ENCODE data around the gene ITPKC. TPM values are rescaled to one million over a fixed set of nuclear protein-coding genes. Genes with fewer than 3 reads are reported as not detected.

Gene ITPKC
- 10 to 100 TPM; 28.0 to 38.5 TPM for total RNA-seq
- 10 to 100 TPM; 47.6 to 97.2 TPM for polyA plus RNA-seq
- long read RNA-seq, donor 1, transcript ITPKC-201 (7 exons, 3,385 nt) = major isoform, 5 of 5 reads
- long read RNA-seq, donor 1, partial matches to known transcripts = 0 of 5 reads
- long read RNA-seq, donor 1, other reads (novel, unspliced or antisense) = 0 of 5 reads
- long read RNA-seq, donor 2 = 0 reads
- long read RNA-seq, donor 3, partial matches to known transcripts = 0 of 2 reads
- long read RNA-seq, donor 3, other reads (novel, unspliced or antisense) = 0 of 2 reads
- long read RNA-seq, donor 4, partial matches to known transcripts = 0 of 2 reads
- long read RNA-seq, donor 4, other reads (novel, unspliced or antisense) = 0 of 2 reads
- long read RNA-seq, donor 5, partial matches to known transcripts = 0 of 3 reads
- long read RNA-seq, donor 5, other reads (novel, unspliced or antisense) = 0 of 3 reads

GRCh38 chr19:40716482-40717324 is at the start of gene ITPKC, which contains the start of gene COQ8B:
Gene ITPKC, plus strand, starts transcription at chr19:40717112. Its CDS starts 24 bp downstream, at chr19:40717136.
Gene COQ8B, minus strand, starts transcription at chr19:40716886. Its CDS starts 2,254 bp downstream, at chr19:40714632.
- peak; percentile 99 for DNase-seq
- TF ChIP-seq CTCF (IDR thresholded peaks at IDR 0.05; ENCODE audit: control extremely low read depth, extremely low read depth) = no peak
- Histone ChIP-seq H3K36me3 (ENCODE audit: control insufficient read depth in 4 of 4, insufficient read depth in 4 of 4, low read length in 4 of 4) (peaks cover 0 to 5% (median 0%) of the 10 kb centered on the region in 4 donors), H3K27ac (ENCODE audit: low read depth in 1 of 2, low read length in 1 of 2) (peak within 1 kb of the TSS; percentile 93 to 95), H3K9ac (ENCODE audit: insufficient read depth in 1 of 2, low read length in 2 of 2) (peak within 1 kb of the TSS; percentile 92 to 94), H3K27me3 (ENCODE audit: control insufficient read depth in 3 of 3, insufficient read depth in 3 of 3, low read length in 2 of 3) (no peaks in the 10 kb centered on the region), H3K4me1 (ENCODE audit: control insufficient read depth in 5 of 5, insufficient read depth in 5 of 5, low read length in 5 of 5) (peaks cover 6 to 47% (median 20%) of the 10 kb centered on the region in 5 donors), H3K9me3 (ENCODE audit: control insufficient read depth in 4 of 4, insufficient read depth in 3 of 4, low read length in 3 of 4) (no peaks in the 10 kb centered on the region), H3K4me3 (peak within 1 kb of the TSS; percentile 79)
- ATAC-seq (ENCODE audit: insufficient read depth, low FRiP score) = peak; percentile 76
- 0 to 1% methylated on average over 65 to 76 of the region's 76 CpGs for WGBS, 2 donors

GRCh38 chr19:40667602-40668001 is 49.3 kb upstream of the ITPKC start:
- DNase-seq = no peak
- WGBS, 2 donors = 95 to 97% methylated on average over 14 of the region's 14 CpGs

GRCh38 chr19:40668991-40669614 is 47.8 kb upstream of the ITPKC start:
- no peaks in the 10 kb centered on the region for H3K4me1 ChIP-seq (ENCODE audit: control insufficient read depth in 5 of 5, insufficient read depth in 5 of 5, low read length in 5 of 5)
- no peak overlapping the region for H3K4me3 ChIP-seq
- peaks cover 0 to 5% (median 2%) of the 10 kb centered on the region in 4 donors for H3K9me3 ChIP-seq (ENCODE audit: control insufficient read depth in 4 of 4, insufficient read depth in 3 of 4, low read length in 3 of 4)
- no peak overlapping the region for H3K27ac ChIP-seq (ENCODE audit: low read depth in 1 of 2, low read length in 1 of 2)
- ATAC-seq (ENCODE audit: insufficient read depth, low FRiP score) (no peak), DNase-seq (no peak)
- no peaks in the 10 kb centered on the region for H3K27me3 ChIP-seq (ENCODE audit: control insufficient read depth in 3 of 3, insufficient read depth in 3 of 3, low read length in 2 of 3)
- no peak overlapping the region for H3K9ac ChIP-seq (ENCODE audit: insufficient read depth in 1 of 2, low read length in 2 of 2)
- 88 to 96% methylated on average over 7 of the region's 7 CpGs for WGBS, 2 donors
- peaks cover 14 to 54% (median 50%) of the 10 kb centered on the region in 4 donors for H3K36me3 ChIP-seq (ENCODE audit: control insufficient read depth in 4 of 4, insufficient read depth in 4 of 4, low read length in 4 of 4)
- TF ChIP-seq CTCF (IDR thresholded peaks at IDR 0.05; ENCODE audit: control extremely low read depth, extremely low read depth) = no peak

More at GRCh38 chr19:40667602-40668001, 49.3 kb upstream of the ITPKC start:
- no peak overlapping the region for H3K4me3 ChIP-seq
- no peaks in the 10 kb centered on the region for H3K27me3 ChIP-seq (ENCODE audit: control insufficient read depth in 3 of 3, insufficient read depth in 3 of 3, low read length in 2 of 3)
- peaks cover 0 to 7% (median 2%) of the 10 kb centered on the region in 5 donors for H3K4me1 ChIP-seq (ENCODE audit: control insufficient read depth in 5 of 5, insufficient read depth in 5 of 5, low read length in 5 of 5)
- no peak overlapping the region for H3K9ac ChIP-seq (ENCODE audit: insufficient read depth in 1 of 2, low read length in 2 of 2)
- H3K9me3 ChIP-seq (ENCODE audit: control insufficient read depth in 4 of 4, insufficient read depth in 3 of 4, low read length in 3 of 4) = peaks cover 0 to 5% (median 2%) of the 10 kb centered on the region in 4 donors
- ATAC-seq (ENCODE audit: insufficient read depth, low FRiP score) = no peak
- no peak overlapping the region for H3K27ac ChIP-seq (ENCODE audit: low read depth in 1 of 2, low read length in 1 of 2)
- no peak for TF ChIP-seq CTCF (IDR thresholded peaks at IDR 0.05; ENCODE audit: control extremely low read depth, extremely low read depth)
- H3K36me3 ChIP-seq (ENCODE audit: control insufficient read depth in 4 of 4, insufficient read depth in 4 of 4, low read length in 4 of 4) = peaks cover 13 to 44% (median 39%) of the 10 kb centered on the region in 4 donors

Measured in lung (tissue), 16 donors.